WTC11 (cell line): ENCODE measurements around the gene CD37. TPM values are rescaled to one million over a fixed set of nuclear protein-coding genes. Genes with fewer than 3 reads are reported as not detected.

ENCODE experiments used
- ATAC-seq: fragments of 200-7000 bp; cut with Tn5 transposase; 2 replicates; pipeline ENCODE4 v1.10.0; 2021; ENCODE audit warnings: mild to moderate bottlenecking, moderate library complexity
- CTCF ChIA-PET: fragments of 300-600 bp; sonication (Branson Sonifier 250); formaldehyde crosslinking; loops from one replicate; lab custom pipeline; 2021; ENCODE audit warnings: antibody characterized with exemption; lab: Charles Lee
- POLR2A ChIA-PET: fragments of 350-600 bp; sonication (Branson Sonifier 250); formaldehyde crosslinking; loops from one replicate; lab custom pipeline; 2021; ENCODE audit warnings: antibody characterized with exemption; lab: Charles Lee
- DNase-seq: peaks from one replicate; pipeline ENCODE4 v3.0.0; 2021; ENCODE audit warnings: low spot score
- H3K27ac Mint-ChIP-seq: 2 replicates; pipeline ENCODE4 v1.8.0; 2021; ENCODE audit warnings: mixed read lengths
- H3K27me3 Mint-ChIP-seq: 2 replicates; pipeline ENCODE4 v1.8.0; 2021; ENCODE audit warnings: low read depth, mild to moderate bottlenecking, moderate library complexity, mixed read lengths
- H3K36me3 Mint-ChIP-seq: 2 replicates; pipeline ENCODE4 v1.8.0; 2021; ENCODE audit warnings: mixed read lengths
- H3K4me1 Mint-ChIP-seq: 2 replicates; pipeline ENCODE4 v1.8.0; 2022; ENCODE audit warnings: mixed read lengths
- H3K4me3 Mint-ChIP-seq: 2 replicates; pipeline ENCODE4 v1.8.0; 2021; ENCODE audit warnings: mild to moderate bottlenecking, moderate library complexity, mixed read lengths
- H3K9me3 Mint-ChIP-seq: 2 replicates; pipeline ENCODE4 v1.8.0; 2021; ENCODE audit warnings: mixed read lengths
- CBFB ChIP-seq: sonication (generic); formaldehyde crosslinking; IDR thresholded peaks from 2 replicates; pipeline ENCODE4 v1.8.1; 2022; ENCODE audit warnings: mild to moderate bottlenecking, low read depth, missing genetic modification reagents
- ERG ChIP-seq: fragments of 250-450 bp; sonication (Bioruptor Pico); IDR thresholded peaks from 2 replicates; pipeline ENCODE4 v1.8.0; 2021; ENCODE audit warnings: mild to moderate bottlenecking
- GRHL2 ChIP-seq: fragments of 250-450 bp; sonication (Bioruptor Pico); IDR thresholded peaks from 2 replicates; pipeline ENCODE4 v1.8.0; 2022; ENCODE audit warnings: mild to moderate bottlenecking, moderate library complexity; ENCODE audit not compliant: insufficient replicate concordance, severe bottlenecking
- MYBL2 ChIP-seq: sonication (generic); formaldehyde crosslinking; IDR thresholded peaks from 2 replicates; pipeline ENCODE4 v1.8.1; 2023; ENCODE audit warnings: mild to moderate bottlenecking, moderate library complexity, missing genetic modification reagents
- SMAD3 ChIP-seq: sonication (generic); formaldehyde crosslinking; IDR thresholded peaks from 2 replicates; pipeline ENCODE4 v1.8.0; 2022; ENCODE audit warnings: missing genetic modification reagents, mild to moderate bottlenecking, borderline replicate concordance
- STAT6 ChIP-seq: sonication (generic); formaldehyde crosslinking; conservative IDR thresholded peaks from 2 replicates; pipeline ENCODE4 v1.8.1; 2023; ENCODE audit warnings: mild to moderate bottlenecking, low read depth, missing genetic modification reagents, moderate library complexity
- TCF7 ChIP-seq: sonication (generic); formaldehyde crosslinking; IDR thresholded peaks from 2 replicates; pipeline ENCODE4 v1.8.0; 2022; ENCODE audit warnings: mild to moderate bottlenecking, low read depth, missing genetic modification reagents, moderate library complexity
- TEAD1 ChIP-seq: sonication (generic); formaldehyde crosslinking; IDR thresholded peaks from 2 replicates; pipeline ENCODE4 v1.8.0; 2022; ENCODE audit warnings: mild to moderate bottlenecking, missing genetic modification reagents
- USF2 ChIP-seq: sonication (generic); formaldehyde crosslinking; IDR thresholded peaks from 2 replicates; pipeline ENCODE4 v1.8.1; 2023; ENCODE audit warnings: mild to moderate bottlenecking, missing genetic modification reagents, moderate library complexity
- ZNF138 ChIP-seq: sonication (generic); formaldehyde crosslinking; conservative IDR thresholded peaks from 2 replicates; pipeline ENCODE4 v1.8.1; 2022; ENCODE audit warnings: mild to moderate bottlenecking, moderate library complexity, missing genetic modification reagents
- ZNF219 ChIP-seq: sonication (generic); formaldehyde crosslinking; IDR thresholded peaks from 2 replicates; pipeline ENCODE4 v1.8.0; 2023; ENCODE audit warnings: missing genetic modification reagents, mild to moderate bottlenecking, borderline replicate concordance
- ZNF232 ChIP-seq: sonication (generic); formaldehyde crosslinking; IDR thresholded peaks from 2 replicates; pipeline ENCODE4 v1.8.0; 2022; ENCODE audit warnings: mild to moderate bottlenecking, missing genetic modification reagents
- ZNF263 ChIP-seq: sonication (generic); formaldehyde crosslinking; IDR thresholded peaks from 2 replicates; pipeline ENCODE4 v1.8.1; 2022; ENCODE audit warnings: low read depth, mild to moderate bottlenecking, moderate library complexity, missing genetic modification reagents
- ZNF317 ChIP-seq: sonication (generic); formaldehyde crosslinking; IDR thresholded peaks from 2 replicates; pipeline ENCODE4 v1.8.1; 2023; ENCODE audit warnings: low read depth, mild to moderate bottlenecking, moderate library complexity, missing genetic modification reagents, borderline replicate concordance
- ZNF416 ChIP-seq: fragments of 250-450 bp; sonication (Bioruptor Pico); IDR thresholded peaks from 2 replicates; pipeline ENCODE4 v1.9.0; 2021; ENCODE audit warnings: mild to moderate bottlenecking, inconsistent platforms
- ZNF423 ChIP-seq: fragments of 250-450 bp; sonication (Bioruptor Pico); IDR thresholded peaks from 2 replicates; pipeline ENCODE4 v2.1.2; 2022; ENCODE audit warnings: mild to moderate bottlenecking, moderate library complexity
- total RNA-seq: library from RNA; stranded (reverse); gene quantifications from 3 replicates; pipeline ENCODE4 v1.2.3, GENCODE V29; 2021
- TF ChIP-seq, protein P1 (sequence below): sonication (generic); formaldehyde crosslinking; IDR thresholded peaks from 2 replicates; pipeline ENCODE4 v1.8.1; 2022; ENCODE audit warnings: mild to moderate bottlenecking, moderate library complexity, missing genetic modification reagents
- TF ChIP-seq, protein P2 (sequence below): sonication (generic); formaldehyde crosslinking; IDR thresholded peaks from 2 replicates; pipeline ENCODE4 v1.8.0; 2022; ENCODE audit warnings: mild to moderate bottlenecking, missing genetic modification reagents
- TF ChIP-seq, protein P3 (sequence below): sonication (generic); formaldehyde crosslinking; IDR thresholded peaks from 2 replicates; pipeline ENCODE4 v1.8.1; 2023; ENCODE audit warnings: mild to moderate bottlenecking, moderate library complexity, missing genetic modification reagents

CD37 gene
- total RNA-seq, 1 experiment from 2014 or later = 1.6 TPM

DNA sequence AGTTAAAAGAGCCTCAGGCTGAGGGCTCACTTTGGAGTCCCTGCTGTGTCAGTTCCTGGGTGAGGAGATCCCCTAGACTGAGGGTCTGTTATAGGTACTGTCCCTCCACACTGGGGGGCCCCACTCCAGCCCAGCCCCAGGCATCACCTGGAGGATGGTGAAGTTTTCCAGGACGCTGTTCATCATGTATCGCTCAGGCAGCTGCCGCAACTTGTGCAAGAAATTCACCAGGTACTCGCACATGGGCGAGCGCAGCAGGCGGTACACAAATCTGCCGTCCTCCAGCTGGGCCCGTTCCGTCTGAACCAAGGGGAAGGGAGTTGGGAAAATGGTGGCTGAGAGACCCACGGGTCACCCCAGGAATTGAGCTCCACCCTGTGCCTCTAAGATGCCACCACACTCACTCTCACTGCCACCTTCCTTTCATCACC lies 7.1 kb downstream of the CD37 start:
- ATAC-seq (no peak), DNase-seq (no peak)
- no peak overlapping the region for H3K27ac Mint-ChIP-seq
- peaks cover 20% of the 10 kb centered on the region for H3K4me1 Mint-ChIP-seq
- TF ChIP-seq, protein P1, sequence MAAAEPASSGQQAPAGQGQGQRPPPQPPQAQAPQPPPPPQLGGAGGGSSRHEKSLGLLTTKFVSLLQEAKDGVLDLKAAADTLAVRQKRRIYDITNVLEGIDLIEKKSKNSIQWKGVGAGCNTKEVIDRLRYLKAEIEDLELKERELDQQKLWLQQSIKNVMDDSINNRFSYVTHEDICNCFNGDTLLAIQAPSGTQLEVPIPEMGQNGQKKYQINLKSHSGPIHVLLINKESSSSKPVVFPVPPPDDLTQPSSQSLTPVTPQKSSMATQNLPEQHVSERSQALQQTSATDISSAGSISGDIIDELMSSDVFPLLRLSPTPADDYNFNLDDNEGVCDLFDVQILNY = no peak
- TF ChIP-seq ZNF416 (CRISPR knock-in tag) (no peak), MYBL2 (CRISPR knock-in tag) (no peak), USF2 (no peak), STAT6 (CRISPR knock-in tag) (no peak), ZNF219 (CRISPR knock-in tag) (no peak), TCF7 (CRISPR knock-in tag) (no peak), ZNF423 (no peak), GRHL2 (CRISPR knock-in tag) (no peak), TEAD1 (CRISPR knock-in tag) (no peak), ZNF232 (CRISPR knock-in tag) (no peak), ERG (CRISPR knock-in tag) (no peak), SMAD3 (CRISPR knock-in tag) (no peak), ZNF317 (CRISPR knock-in tag) (no peak), ZNF138 (CRISPR knock-in tag) (no peak), CBFB (CRISPR knock-in tag) (no peak), ZNF263 (no peak)
- TF ChIP-seq, protein P2, sequence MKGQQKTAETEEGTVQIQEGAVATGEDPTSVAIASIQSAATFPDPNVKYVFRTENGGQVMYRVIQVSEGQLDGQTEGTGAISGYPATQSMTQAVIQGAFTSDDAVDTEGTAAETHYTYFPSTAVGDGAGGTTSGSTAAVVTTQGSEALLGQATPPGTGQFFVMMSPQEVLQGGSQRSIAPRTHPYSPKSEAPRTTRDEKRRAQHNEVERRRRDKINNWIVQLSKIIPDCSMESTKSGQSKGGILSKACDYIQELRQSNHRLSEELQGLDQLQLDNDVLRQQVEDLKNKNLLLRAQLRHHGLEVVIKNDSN (CRISPR knock-in tag) = no peak
- TF ChIP-seq, protein P3, sequence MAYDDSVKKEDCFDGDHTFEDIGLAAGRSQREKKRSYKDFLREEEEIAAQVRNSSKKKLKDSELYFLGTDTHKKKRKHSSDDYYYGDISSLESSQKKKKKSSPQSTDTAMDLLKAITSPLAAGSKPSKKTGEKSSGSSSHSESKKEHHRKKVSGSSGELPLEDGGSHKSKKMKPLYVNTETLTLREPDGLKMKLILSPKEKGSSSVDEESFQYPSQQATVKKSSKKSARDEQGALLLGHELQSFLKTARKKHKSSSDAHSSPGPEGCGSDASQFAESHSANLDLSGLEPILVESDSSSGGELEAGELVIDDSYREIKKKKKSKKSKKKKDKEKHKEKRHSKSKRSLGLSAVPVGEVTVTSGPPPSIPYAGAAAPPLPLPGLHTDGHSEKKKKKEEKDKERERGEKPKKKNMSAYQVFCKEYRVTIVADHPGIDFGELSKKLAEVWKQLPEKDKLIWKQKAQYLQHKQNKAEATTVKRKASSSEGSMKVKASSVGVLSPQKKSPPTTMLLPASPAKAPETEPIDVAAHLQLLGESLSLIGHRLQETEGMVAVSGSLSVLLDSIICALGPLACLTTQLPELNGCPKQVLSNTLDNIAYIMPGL (CRISPR knock-in tag) = no peak
- POLR2A ChIA-PET = no interaction called here
- H3K27me3 Mint-ChIP-seq = peaks cover 15% of the 10 kb centered on the region
- H3K9me3 Mint-ChIP-seq = no peaks in the 10 kb centered on the region
- CTCF ChIA-PET = no interaction called here
- peaks cover 67% of the 10 kb centered on the region for H3K36me3 Mint-ChIP-seq
- H3K4me3 Mint-ChIP-seq = no peak overlapping the region
